ENCODE results near the gene ADGB. TPM values are rescaled to one million over a fixed set of nuclear protein-coding genes. Genes with fewer than 3 reads are reported as not detected.
"Not testable (repeated sequence)": the region's sequence is repeated elsewhere in the genome, so short reads cannot be mapped to it uniquely, and the experiment has no call there.

The ADGB gene
- polyA plus RNA-seq, 1 donor = 0.06 TPM

GRCh38 chr6:146847426-146847825 is 248.7 kb downstream of the ADGB start:
- no peaks in the 10 kb centered on the region for H3K27me3 ChIP-seq (ENCODE audit: control insufficient read depth, insufficient read depth, low read length)
- no peaks in the 10 kb centered on the region for H3K9me3 ChIP-seq (ENCODE audit: control insufficient read depth, low read depth, low read length)
- H3K27ac ChIP-seq (ENCODE audit: low read length) = no peak overlapping the region
- H3K4me1 ChIP-seq (ENCODE audit: control insufficient read depth, insufficient read depth, low read length) = no peaks in the 10 kb centered on the region
- H3K36me3 ChIP-seq (ENCODE audit: control insufficient read depth, insufficient read depth, low read length) = no peaks in the 10 kb centered on the region
- H3K4me3 ChIP-seq (ENCODE audit: low read length) = no peak overlapping the region
- no CpG with 5 or more reads among the region's 1 CpG for WGBS (ENCODE audit: insufficient coverage, low lambda C conversion rate)
- no peak for DNase-seq

DNA sequence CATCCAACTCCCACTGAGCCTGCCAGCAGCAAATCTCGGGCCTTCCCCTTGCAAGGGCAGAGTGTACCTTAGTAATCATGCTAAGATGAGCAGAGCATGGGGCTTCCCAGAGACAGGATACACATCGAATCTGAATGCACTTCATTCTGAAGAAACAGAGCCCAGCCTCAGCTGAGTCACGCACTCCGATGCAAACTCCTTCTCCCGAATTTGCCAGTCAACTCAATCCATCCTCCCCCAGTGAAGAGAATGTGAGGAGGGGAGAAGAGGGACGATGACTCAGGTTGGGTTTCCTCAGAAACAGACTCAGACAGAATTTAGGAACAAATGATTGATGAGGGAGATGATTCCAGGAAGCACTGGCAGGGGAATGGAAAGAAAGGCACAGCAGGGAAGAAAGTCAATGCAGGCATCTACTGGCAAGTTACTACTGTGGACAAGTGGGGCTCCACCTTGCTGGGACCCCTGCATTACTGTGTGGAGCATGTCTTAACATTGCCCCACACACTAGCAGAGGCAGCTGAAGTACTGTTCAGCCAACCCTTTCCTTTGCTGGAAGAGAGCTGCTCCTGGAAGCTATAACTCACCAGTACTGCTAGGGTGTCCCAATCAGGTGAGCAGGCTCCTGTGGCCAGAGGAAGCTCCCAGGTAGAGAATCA is 251.6 kb downstream of the ADGB start:
- H3K4me1 ChIP-seq (ENCODE audit: control insufficient read depth, insufficient read depth, low read length) = no peaks in the 10 kb centered on the region
- H3K4me3 ChIP-seq (ENCODE audit: low read length) = no peak overlapping the region
- DNase-seq = no peak
- no peaks in the 10 kb centered on the region for H3K9me3 ChIP-seq (ENCODE audit: control insufficient read depth, low read depth, low read length)
- H3K36me3 ChIP-seq (ENCODE audit: control insufficient read depth, insufficient read depth, low read length) = no peaks in the 10 kb centered on the region
- 57% methylated on average over 1 of the region's 6 CpGs for WGBS (ENCODE audit: insufficient coverage, low lambda C conversion rate)
- no peak overlapping the region for H3K27ac ChIP-seq (ENCODE audit: low read length)
- no peaks in the 10 kb centered on the region for H3K27me3 ChIP-seq (ENCODE audit: control insufficient read depth, insufficient read depth, low read length)

DNA sequence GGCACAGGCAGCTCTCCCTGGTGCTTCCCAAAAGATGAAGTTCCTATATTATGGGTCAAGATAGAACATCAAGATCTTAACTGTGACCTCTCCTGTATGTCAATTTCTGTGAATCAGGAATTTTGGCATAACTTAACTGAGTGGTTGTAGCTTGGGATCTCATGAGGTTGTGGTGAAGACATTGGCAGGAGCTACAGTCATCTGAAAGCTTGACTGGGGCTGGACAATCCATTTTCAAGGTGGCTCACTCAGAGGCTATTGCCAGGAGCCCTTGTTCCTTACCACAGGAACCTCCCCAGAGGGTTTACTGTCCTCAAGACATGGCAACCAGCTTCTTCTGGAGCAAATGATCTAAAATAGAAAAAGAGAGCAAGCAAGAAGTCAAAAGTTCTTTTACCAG is 252.2 kb downstream of the ADGB start:
- H3K36me3 ChIP-seq (ENCODE audit: control insufficient read depth, insufficient read depth, low read length) = no peaks in the 10 kb centered on the region
- no peaks in the 10 kb centered on the region for H3K9me3 ChIP-seq (ENCODE audit: control insufficient read depth, low read depth, low read length)
- no peak for DNase-seq
- no peaks in the 10 kb centered on the region for H3K27me3 ChIP-seq (ENCODE audit: control insufficient read depth, insufficient read depth, low read length)
- H3K4me1 ChIP-seq (ENCODE audit: control insufficient read depth, insufficient read depth, low read length) = no peaks in the 10 kb centered on the region
- H3K4me3 ChIP-seq (ENCODE audit: low read length) = no peak overlapping the region
- H3K27ac ChIP-seq (ENCODE audit: low read length) = no peak overlapping the region

GRCh38 chr6:146851837-146852236 is 253.1 kb downstream of the ADGB start:
- DNase-seq = no peak
- H3K27ac ChIP-seq (ENCODE audit: low read length) = no peak overlapping the region
- no peaks in the 10 kb centered on the region for H3K9me3 ChIP-seq (ENCODE audit: control insufficient read depth, low read depth, low read length)
- no peaks in the 10 kb centered on the region for H3K36me3 ChIP-seq (ENCODE audit: control insufficient read depth, insufficient read depth, low read length)
- no peaks in the 10 kb centered on the region for H3K27me3 ChIP-seq (ENCODE audit: control insufficient read depth, insufficient read depth, low read length)
- no CpG with 5 or more reads among the region's 1 CpG for WGBS (ENCODE audit: insufficient coverage, low lambda C conversion rate)
- no peaks in the 10 kb centered on the region for H3K4me1 ChIP-seq (ENCODE audit: control insufficient read depth, insufficient read depth, low read length)
- no peak overlapping the region for H3K4me3 ChIP-seq (ENCODE audit: low read length)

GRCh38 chr6:146854521-146855255 is 255.9 kb downstream of the ADGB start:
- not testable (repeated sequence) for H3K27me3 ChIP-seq (ENCODE audit: control insufficient read depth, insufficient read depth, low read length); H3K9me3 ChIP-seq (ENCODE audit: control insufficient read depth, low read depth, low read length); H3K4me3 ChIP-seq (ENCODE audit: low read length); DNase-seq; H3K27ac ChIP-seq (ENCODE audit: low read length); H3K4me1 ChIP-seq (ENCODE audit: control insufficient read depth, insufficient read depth, low read length); H3K36me3 ChIP-seq (ENCODE audit: control insufficient read depth, insufficient read depth, low read length)
- 100% methylated on average over 1 of the region's 6 CpGs for WGBS (ENCODE audit: insufficient coverage, low lambda C conversion rate)

DNA sequence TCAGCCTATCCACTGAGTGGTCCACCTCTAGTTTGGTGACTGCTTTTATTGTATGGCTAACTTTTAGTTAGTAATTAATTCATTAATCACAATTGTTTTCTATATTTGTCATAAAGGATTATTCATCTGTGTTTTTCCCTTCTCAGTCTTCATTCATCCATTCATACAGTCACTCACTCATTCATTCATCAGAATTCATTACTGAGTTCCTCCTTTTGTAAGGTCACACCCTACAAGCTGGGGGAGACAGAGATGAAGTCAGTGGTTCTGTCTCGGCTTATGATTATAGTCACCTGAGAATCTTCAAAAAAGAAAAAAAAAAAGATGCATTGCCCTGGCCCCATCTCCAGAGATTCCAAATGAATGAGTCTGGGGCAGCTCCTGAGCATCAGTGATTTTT is 257.1 kb downstream of the ADGB start:
- no CpG with 5 or more reads among the region's 1 CpG for WGBS (ENCODE audit: insufficient coverage, low lambda C conversion rate)
- DNase-seq = no peak
- H3K27me3 ChIP-seq (ENCODE audit: control insufficient read depth, insufficient read depth, low read length) = no peaks in the 10 kb centered on the region
- H3K27ac ChIP-seq (ENCODE audit: low read length) = no peak overlapping the region
- H3K4me1 ChIP-seq (ENCODE audit: control insufficient read depth, insufficient read depth, low read length) = peaks cover 5% of the 10 kb centered on the region
- H3K4me3 ChIP-seq (ENCODE audit: low read length) = no peak overlapping the region
- H3K9me3 ChIP-seq (ENCODE audit: control insufficient read depth, low read depth, low read length) = no peaks in the 10 kb centered on the region
- H3K36me3 ChIP-seq (ENCODE audit: control insufficient read depth, insufficient read depth, low read length) = no peaks in the 10 kb centered on the region

GRCh38 chr6:146856296-146856695 is 257.5 kb downstream of the ADGB start:
- no CpG with 5 or more reads among the region's 7 CpGs for WGBS (ENCODE audit: insufficient coverage, low lambda C conversion rate)
- no peak overlapping the region for H3K4me3 ChIP-seq (ENCODE audit: low read length)
- no peaks in the 10 kb centered on the region for H3K9me3 ChIP-seq (ENCODE audit: control insufficient read depth, low read depth, low read length)
- DNase-seq = no peak
- peaks cover 5% of the 10 kb centered on the region for H3K4me1 ChIP-seq (ENCODE audit: control insufficient read depth, insufficient read depth, low read length)
- H3K27me3 ChIP-seq (ENCODE audit: control insufficient read depth, insufficient read depth, low read length) = no peaks in the 10 kb centered on the region
- H3K27ac ChIP-seq (ENCODE audit: low read length) = no peak overlapping the region
- no peaks in the 10 kb centered on the region for H3K36me3 ChIP-seq (ENCODE audit: control insufficient read depth, insufficient read depth, low read length)

DNA sequence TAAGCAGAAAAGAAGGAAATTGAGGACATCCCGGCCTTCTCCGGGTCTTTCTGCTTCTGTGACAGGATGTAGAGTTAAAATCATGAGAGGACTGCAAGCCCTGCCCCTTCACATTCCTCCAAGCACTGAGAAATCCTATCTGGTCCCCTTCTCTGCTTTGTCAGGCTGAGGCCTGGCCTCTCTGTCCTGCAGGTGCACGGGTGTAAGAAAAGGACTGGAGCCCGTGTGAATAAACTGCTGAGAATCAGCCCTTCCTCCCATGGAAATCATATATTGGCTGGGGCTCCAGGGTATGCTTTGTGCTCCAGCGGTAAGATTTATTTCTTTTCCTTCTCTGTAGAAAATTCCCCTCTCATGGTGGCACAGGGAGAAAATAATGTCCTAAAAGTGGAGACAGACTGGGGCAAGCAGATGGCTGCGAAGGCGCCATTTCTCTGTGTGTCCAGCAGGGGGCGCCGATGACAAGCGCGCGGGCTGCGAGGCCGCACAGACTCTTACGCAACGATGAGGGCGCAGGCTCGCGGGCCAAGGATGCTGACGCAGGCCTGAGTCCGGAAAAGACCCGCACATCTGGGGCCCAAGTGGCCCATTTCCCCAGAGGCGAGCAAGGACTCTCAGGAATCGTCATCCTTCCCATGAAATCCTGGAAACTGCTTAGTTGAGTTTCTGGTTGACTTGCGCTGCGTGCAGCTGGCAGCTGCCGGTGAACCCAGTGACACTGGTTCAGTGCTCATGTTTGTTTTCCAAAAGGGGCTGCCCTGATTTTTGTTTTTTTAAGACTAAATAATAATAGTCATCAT is 258.6 kb downstream of the ADGB start:
- Histone ChIP-seq H3K4me3 (ENCODE audit: low read length) (peak overlapping the region; percentile 36), H3K9me3 (ENCODE audit: control insufficient read depth, low read depth, low read length) (no peaks in the 10 kb centered on the region), H3K27ac (ENCODE audit: low read length) (no peak overlapping the region), H3K4me1 (ENCODE audit: control insufficient read depth, insufficient read depth, low read length) (peaks cover 5% of the 10 kb centered on the region), H3K27me3 (ENCODE audit: control insufficient read depth, insufficient read depth, low read length) (no peaks in the 10 kb centered on the region), H3K36me3 (ENCODE audit: control insufficient read depth, insufficient read depth, low read length) (no peaks in the 10 kb centered on the region)
- no CpG with 5 or more reads among the region's 27 CpGs for WGBS (ENCODE audit: insufficient coverage, low lambda C conversion rate)
- peak; percentile 66 to 73 for DNase-seq

- Histone ChIP-seq H3K27ac (ENCODE audit: low read length) (no peak overlapping the region), H3K27me3 (ENCODE audit: control insufficient read depth, insufficient read depth, low read length) (no peaks in the 10 kb centered on the region), H3K4me1 (ENCODE audit: control insufficient read depth, insufficient read depth, low read length) (peaks cover 5% of the 10 kb centered on the region), H3K9me3 (ENCODE audit: control insufficient read depth, low read depth, low read length) (no peaks in the 10 kb centered on the region), H3K4me3 (ENCODE audit: low read length) (peak overlapping the region; percentile 36), H3K36me3 (ENCODE audit: control insufficient read depth, insufficient read depth, low read length) (no peaks in the 10 kb centered on the region)
- 70% methylated on average over 2 of the region's 5 CpGs for WGBS (ENCODE audit: insufficient coverage, low lambda C conversion rate)
- no peak for DNase-seq
Observed at GRCh38 chr6:146857980-146858347, 259.2 kb downstream of the ADGB start.

DNA sequence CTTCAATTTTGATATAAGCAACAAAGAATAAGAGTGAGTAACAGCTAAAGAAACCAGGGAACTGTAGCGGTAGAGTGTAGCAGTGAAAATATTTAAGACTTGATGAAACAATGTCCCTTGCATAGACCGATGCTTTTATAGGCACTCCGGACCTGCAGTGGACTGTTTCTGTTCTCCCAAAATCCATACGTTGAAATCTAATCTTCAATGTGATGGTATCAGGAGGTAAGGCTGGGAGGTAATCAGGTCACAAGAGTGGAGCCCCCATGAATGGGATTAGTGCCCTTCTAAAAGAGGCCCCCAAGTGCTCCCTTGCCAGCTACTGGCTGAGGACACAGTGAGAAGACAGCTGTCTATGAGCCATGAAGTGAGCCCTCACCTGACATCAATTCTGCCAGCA is 260.4 kb downstream of the ADGB start:
- H3K27me3 ChIP-seq (ENCODE audit: control insufficient read depth, insufficient read depth, low read length) = no peaks in the 10 kb centered on the region
- WGBS (ENCODE audit: insufficient coverage, low lambda C conversion rate) = 100% methylated on average over 1 of the region's 4 CpGs
- H3K4me1 ChIP-seq (ENCODE audit: control insufficient read depth, insufficient read depth, low read length) = peaks cover 5% of the 10 kb centered on the region
- no peak overlapping the region for H3K4me3 ChIP-seq (ENCODE audit: low read length)
- no peaks in the 10 kb centered on the region for H3K9me3 ChIP-seq (ENCODE audit: control insufficient read depth, low read depth, low read length)
- no peaks in the 10 kb centered on the region for H3K36me3 ChIP-seq (ENCODE audit: control insufficient read depth, insufficient read depth, low read length)
- no peak overlapping the region for H3K27ac ChIP-seq (ENCODE audit: low read length)
- no peak for DNase-seq
